ENCODE measurements around the gene BCKDK. TPM values are rescaled to one million over a fixed set of nuclear protein-coding genes. Genes with fewer than 3 reads are reported as not detected.

Gene BCKDK
- total and polyA plus RNA-seq, 2 of the 13 experiments (the other 11 are each of a cell fraction or from before 2014, with no cell fraction given), result 24.9 to 42.6 TPM

DNA sequence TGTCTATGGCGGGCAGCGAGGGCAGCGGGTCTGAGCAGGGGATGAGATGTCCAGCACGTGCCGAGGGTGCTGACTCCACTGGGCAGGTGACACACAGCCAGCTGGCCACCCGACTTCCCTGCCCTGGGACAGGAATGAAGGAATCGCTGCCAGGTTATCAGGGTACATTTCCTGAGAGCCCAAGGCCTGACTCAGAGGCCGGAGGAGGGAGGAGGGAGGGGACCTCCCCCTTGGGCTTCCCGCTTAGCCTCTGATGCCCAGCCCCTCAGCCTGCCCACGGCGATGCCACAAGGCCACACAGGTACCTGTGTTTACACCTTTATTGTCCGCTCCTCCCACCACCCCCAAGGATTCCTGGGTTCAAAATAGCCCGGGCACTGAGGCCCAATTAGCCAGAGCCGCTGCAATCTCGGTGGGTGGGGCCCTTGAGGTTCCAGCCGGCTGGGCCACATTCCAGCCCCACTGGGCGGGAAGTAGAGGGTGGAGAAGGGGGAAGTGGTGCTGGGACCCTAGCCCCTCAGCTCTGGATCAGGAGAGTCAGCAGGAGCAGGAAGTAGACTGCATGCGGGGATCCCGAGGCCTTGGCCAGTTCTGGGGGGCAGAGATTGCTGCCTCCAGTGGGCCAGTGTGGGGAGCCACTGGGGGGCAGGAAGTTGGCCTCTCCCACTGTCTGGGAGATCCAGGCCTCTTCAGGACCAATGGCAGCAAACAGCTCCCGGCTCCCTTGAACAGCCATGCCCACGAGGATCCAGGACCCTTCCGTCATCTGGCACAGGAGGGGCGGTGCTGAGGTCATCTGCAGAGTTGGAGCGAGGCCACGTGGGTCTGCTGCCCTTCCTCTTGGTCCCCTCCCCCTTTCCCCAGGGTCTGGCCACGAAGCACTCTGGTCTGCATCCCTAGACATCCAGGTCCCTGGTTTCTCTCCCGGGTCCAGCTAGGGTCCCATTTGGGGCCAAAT lies 30.7 kb downstream of the BCKDK start (continued):
- TF ChIP-seq ZNF670 (CRISPR knock-in tag; IDR thresholded peaks at IDR 0.05; ENCODE audit: borderline replicate concordance) (no peak), ZNF12 (CRISPR knock-in tag; IDR thresholded peaks at IDR 0.05) (no peak), ZNF746 (CRISPR knock-in tag; IDR thresholded peaks at IDR 0.05) (no peak), HNRNPH1 (optimal IDR thresholded peaks at IDR 0.05; ENCODE audit: low read depth, low read length) (no peak), NFKB2 (CRISPR knock-in tag; IDR thresholded peaks at IDR 0.05; ENCODE audit: borderline replicate concordance) (peak; percentile 35), ZNF101 (CRISPR knock-in tag; IDR thresholded peaks at IDR 0.05; ENCODE audit: borderline replicate concordance, low read depth) (no peak), ZNF619 (CRISPR knock-in tag; IDR thresholded peaks at IDR 0.05) (no peak), SP5 (CRISPR knock-in tag; IDR thresholded peaks at IDR 0.05; ENCODE audit: borderline replicate concordance, low read depth) (peak; percentile 62; the same call in 1 of the 2 replicates), SNRNP70 (IDR thresholded peaks at IDR 0.05; ENCODE audit: low read depth, low read length) (no peak)
- TF ChIP-seq, protein P1, sequence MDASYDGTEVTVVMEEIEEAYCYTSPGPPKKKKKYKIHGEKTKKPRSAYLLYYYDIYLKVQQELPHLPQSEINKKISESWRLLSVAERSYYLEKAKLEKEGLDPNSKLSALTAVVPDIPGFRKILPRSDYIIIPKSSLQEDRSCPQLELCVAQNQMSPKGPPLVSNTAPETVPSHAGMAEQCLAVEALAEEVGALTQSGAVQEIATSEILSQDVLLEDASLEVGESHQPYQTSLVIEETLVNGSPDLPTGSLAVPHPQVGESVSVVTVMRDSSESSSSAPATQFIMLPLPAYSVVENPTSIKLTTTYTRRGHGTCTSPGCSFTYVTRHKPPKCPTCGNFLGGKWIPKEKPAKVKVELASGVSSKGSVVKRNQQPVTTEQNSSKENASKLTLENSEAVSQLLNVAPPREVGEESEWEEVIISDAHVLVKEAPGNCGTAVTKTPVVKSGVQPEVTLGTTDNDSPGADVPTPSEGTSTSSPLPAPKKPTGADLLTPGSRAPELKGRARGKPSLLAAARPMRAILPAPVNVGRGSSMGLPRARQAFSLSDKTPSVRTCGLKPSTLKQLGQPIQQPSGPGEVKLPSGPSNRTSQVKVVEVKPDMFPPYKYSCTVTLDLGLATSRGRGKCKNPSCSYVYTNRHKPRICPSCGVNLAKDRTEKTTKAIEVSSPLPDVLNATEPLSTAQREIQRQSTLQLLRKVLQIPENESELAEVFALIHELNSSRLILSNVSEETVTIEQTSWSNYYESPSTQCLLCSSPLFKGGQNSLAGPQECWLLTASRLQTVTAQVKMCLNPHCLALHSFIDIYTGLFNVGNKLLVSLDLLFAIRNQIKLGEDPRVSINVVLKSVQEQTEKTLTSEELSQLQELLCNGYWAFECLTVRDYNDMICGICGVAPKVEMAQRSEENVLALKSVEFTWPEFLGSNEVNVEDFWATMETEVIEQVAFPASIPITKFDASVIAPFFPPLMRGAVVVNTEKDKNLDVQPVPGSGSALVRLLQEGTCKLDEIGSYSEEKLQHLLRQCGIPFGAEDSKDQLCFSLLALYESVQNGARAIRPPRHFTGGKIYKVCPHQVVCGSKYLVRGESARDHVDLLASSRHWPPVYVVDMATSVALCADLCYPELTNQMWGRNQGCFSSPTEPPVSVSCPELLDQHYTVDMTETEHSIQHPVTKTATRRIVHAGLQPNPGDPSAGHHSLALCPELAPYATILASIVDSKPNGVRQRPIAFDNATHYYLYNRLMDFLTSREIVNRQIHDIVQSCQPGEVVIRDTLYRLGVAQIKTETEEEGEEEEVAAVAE (CRISPR knock-in tag; IDR thresholded peaks at IDR 0.05; ENCODE audit: borderline replicate concordance), result no peak
- TF ChIP-seq, protein P2, sequence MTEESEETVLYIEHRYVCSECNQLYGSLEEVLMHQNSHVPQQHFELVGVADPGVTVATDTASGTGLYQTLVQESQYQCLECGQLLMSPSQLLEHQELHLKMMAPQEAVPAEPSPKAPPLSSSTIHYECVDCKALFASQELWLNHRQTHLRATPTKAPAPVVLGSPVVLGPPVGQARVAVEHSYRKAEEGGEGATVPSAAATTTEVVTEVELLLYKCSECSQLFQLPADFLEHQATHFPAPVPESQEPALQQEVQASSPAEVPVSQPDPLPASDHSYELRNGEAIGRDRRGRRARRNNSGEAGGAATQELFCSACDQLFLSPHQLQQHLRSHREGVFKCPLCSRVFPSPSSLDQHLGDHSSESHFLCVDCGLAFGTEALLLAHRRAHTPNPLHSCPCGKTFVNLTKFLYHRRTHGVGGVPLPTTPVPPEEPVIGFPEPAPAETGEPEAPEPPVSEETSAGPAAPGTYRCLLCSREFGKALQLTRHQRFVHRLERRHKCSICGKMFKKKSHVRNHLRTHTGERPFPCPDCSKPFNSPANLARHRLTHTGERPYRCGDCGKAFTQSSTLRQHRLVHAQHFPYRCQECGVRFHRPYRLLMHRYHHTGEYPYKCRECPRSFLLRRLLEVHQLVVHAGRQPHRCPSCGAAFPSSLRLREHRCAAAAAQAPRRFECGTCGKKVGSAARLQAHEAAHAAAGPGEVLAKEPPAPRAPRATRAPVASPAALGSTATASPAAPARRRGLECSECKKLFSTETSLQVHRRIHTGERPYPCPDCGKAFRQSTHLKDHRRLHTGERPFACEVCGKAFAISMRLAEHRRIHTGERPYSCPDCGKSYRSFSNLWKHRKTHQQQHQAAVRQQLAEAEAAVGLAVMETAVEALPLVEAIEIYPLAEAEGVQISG (CRISPR knock-in tag; IDR thresholded peaks at IDR 0.05), result no peak
- TF ChIP-seq, protein P3, sequence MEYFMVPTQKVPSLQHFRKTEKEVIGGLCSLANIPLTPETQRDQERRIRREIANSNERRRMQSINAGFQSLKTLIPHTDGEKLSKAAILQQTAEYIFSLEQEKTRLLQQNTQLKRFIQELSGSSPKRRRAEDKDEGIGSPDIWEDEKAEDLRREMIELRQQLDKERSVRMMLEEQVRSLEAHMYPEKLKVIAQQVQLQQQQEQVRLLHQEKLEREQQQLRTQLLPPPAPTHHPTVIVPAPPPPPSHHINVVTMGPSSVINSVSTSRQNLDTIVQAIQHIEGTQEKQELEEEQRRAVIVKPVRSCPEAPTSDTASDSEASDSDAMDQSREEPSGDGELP (IDR thresholded peaks at IDR 0.05; ENCODE audit: borderline replicate concordance, low read depth), result peak; percentile 52; the same call in 1 of the 2 replicates
- TF ChIP-seq, protein P4, sequence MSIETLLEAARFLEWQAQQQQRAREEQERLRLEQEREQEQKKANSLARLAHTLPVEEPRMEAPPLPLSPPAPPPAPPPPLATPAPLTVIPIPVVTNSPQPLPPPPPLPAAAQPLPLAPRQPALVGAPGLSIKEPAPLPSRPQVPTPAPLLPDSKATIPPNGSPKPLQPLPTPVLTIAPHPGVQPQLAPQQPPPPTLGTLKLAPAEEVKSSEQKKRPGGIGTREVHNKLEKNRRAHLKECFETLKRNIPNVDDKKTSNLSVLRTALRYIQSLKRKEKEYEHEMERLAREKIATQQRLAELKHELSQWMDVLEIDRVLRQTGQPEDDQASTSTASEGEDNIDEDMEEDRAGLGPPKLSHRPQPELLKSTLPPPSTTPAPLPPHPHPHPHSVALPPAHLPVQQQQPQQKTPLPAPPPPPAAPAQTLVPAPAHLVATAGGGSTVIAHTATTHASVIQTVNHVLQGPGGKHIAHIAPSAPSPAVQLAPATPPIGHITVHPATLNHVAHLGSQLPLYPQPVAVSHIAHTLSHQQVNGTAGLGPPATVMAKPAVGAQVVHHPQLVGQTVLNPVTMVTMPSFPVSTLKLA (IDR thresholded peaks at IDR 0.05), result peak; percentile 39; the same call in 1 of the 2 replicates
- TF ChIP-seq, protein P5, sequence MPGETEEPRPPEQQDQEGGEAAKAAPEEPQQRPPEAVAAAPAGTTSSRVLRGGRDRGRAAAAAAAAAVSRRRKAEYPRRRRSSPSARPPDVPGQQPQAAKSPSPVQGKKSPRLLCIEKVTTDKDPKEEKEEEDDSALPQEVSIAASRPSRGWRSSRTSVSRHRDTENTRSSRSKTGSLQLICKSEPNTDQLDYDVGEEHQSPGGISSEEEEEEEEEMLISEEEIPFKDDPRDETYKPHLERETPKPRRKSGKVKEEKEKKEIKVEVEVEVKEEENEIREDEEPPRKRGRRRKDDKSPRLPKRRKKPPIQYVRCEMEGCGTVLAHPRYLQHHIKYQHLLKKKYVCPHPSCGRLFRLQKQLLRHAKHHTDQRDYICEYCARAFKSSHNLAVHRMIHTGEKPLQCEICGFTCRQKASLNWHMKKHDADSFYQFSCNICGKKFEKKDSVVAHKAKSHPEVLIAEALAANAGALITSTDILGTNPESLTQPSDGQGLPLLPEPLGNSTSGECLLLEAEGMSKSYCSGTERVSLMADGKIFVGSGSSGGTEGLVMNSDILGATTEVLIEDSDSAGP (CRISPR knock-in tag; IDR thresholded peaks at IDR 0.05; ENCODE audit: borderline replicate concordance), result peak; percentile 75
